Erythroblast (primary cell): ENCODE results near the gene TMEM132C.

Experiments used
- DNase-seq, 2 experiments: peaks; one replicate each; lab custom pipeline; 2025; lab: John Stamatoyannopoulos, UW
- GATA1 ChIP-seq: IDR thresholded peaks from 2 replicates; pipeline ENCODE4 v1.6.1; 2011; ENCODE audit warnings: low read depth, mild to moderate bottlenecking, control low read depth, low read length, moderate library complexity
- POLR2A ChIP-seq: IDR thresholded peaks from 2 replicates; pipeline ENCODE4 v1.6.1; 2011; ENCODE audit warnings: mild to moderate bottlenecking, low read length

The TMEM132C gene

GRCh38 chr12:128606051-128606450, 339.1 kb downstream of the TMEM132C start:
- no peak for TF ChIP-seq POLR2A
- no peak for DNase-seq

GRCh38 chr12:128606538-128606937, 339.6 kb downstream of the TMEM132C start:
- DNase-seq, result no peak
- TF ChIP-seq POLR2A (no peak), GATA1 (no peak)

GRCh38 chr12:128606970-128607369, 340.0 kb downstream of the TMEM132C start:
- TF ChIP-seq GATA1, result no peak
- TF ChIP-seq POLR2A, result no peak

GRCh38 chr12:128607641-128608040, 340.7 kb downstream of the TMEM132C start:
- no peak for DNase-seq
- TF ChIP-seq GATA1, result no peak
- no peak for TF ChIP-seq POLR2A

More at GRCh38 chr12:128606970-128607369, 340.0 kb downstream of the TMEM132C start:
- no peak for DNase-seq

- no peak for DNase-seq
- no peak for TF ChIP-seq GATA1
- TF ChIP-seq POLR2A, result no peak
Measured at GRCh38 chr12:128609861-128610260, 342.9 kb downstream of the TMEM132C start.

GRCh38 chr12:128611736-128612135, 344.8 kb downstream of the TMEM132C start:
- no peak for DNase-seq
- TF ChIP-seq POLR2A (no peak), GATA1 (no peak)

GRCh38 chr12:128612150-128612850, 345.3 kb downstream of the TMEM132C start:
- TF ChIP-seq GATA1, result no peak
- no peak for TF ChIP-seq POLR2A

GRCh38 chr12:128613837-128614590, 347.0 kb downstream of the TMEM132C start:
- TF ChIP-seq POLR2A (no peak), GATA1 (no peak)
- DNase-seq, result no peak

More at GRCh38 chr12:128612150-128612850, 345.3 kb downstream of the TMEM132C start:
- no peak for DNase-seq

GRCh38 chr12:128617304-128617833, 350.4 kb downstream of the TMEM132C start:
- TF ChIP-seq POLR2A, result no peak
- TF ChIP-seq GATA1, result no peak
- no peak for DNase-seq

- TF ChIP-seq POLR2A (no peak), GATA1 (no peak)
- DNase-seq, result no peak
Measured at GRCh38 chr12:128619263-128619662, 352.3 kb downstream of the TMEM132C start.

- TF ChIP-seq POLR2A (no peak), GATA1 (no peak)
- no peak for DNase-seq
Measured at GRCh38 chr12:128621304-128621703, 354.3 kb downstream of the TMEM132C start.

- TF ChIP-seq POLR2A (no peak), GATA1 (no peak)
- DNase-seq, result no peak
Measured at GRCh38 chr12:128623748-128624147, 356.8 kb downstream of the TMEM132C start.

- DNase-seq, result no peak
Measured at GRCh38 chr12:128626808-128627320, 359.9 kb downstream of the TMEM132C start.

GRCh38 chr12:128627659-128628058, 360.7 kb downstream of the TMEM132C start:
- TF ChIP-seq GATA1 (no peak), POLR2A (no peak)
- no peak for DNase-seq

More at GRCh38 chr12:128626808-128627320, 359.9 kb downstream of the TMEM132C start:
- TF ChIP-seq POLR2A, result no peak
- no peak for TF ChIP-seq GATA1

- no peak for TF ChIP-seq POLR2A
- no peak for TF ChIP-seq GATA1
- DNase-seq, result no peak
Measured at GRCh38 chr12:128629979-128630378, 363.0 kb downstream of the TMEM132C start.
